GM23338 (cell line): ENCODE measurements around the gene WDCP. TPM values are rescaled to one million over a fixed set of nuclear protein-coding genes. Genes with fewer than 3 reads are reported as not detected.

Experiments used
- ATAC-seq: fragments of 200-7000 bp; cut with Tn5 transposase; 3 replicates; pipeline ENCODE4 v1.9.1; 2020
- DNase-seq: peaks from one replicate; pipeline ENCODE4 v3.0.0-alpha.2; 2015; ENCODE audit warnings: low spot score
- H2AFZ ChIP-seq: fragments of 200-600 bp; sonication (generic); 2 replicates; pipeline ENCODE4 v1.8.0; 2016; ENCODE audit warnings: antibody characterized with exemption, mild to moderate bottlenecking, moderate library complexity
- H3F3A ChIP-seq: fragments of 200-600 bp; sonication (generic); replicated peaks from 2 replicates; pipeline ENCODE4 v1.8.0; 2017; ENCODE audit warnings: antibody characterized with exemption, mixed run types, low read depth
- H3K27ac ChIP-seq: fragments of 200-600 bp; sonication (generic); 2 replicates; pipeline ENCODE4 v1.6.1; 2016; ENCODE audit warnings: low read depth
- H3K27me3 ChIP-seq: fragments of 200-600 bp; sonication (generic); 2 replicates; pipeline ENCODE4 v1.8.0; 2016; ENCODE audit warnings: mild to moderate bottlenecking, mixed run types, moderate library complexity; ENCODE audit not compliant: insufficient read depth
- H3K36me3 ChIP-seq: fragments of 200-600 bp; sonication (generic); 2 replicates; pipeline ENCODE4 v1.8.0; 2016; ENCODE audit warnings: mild to moderate bottlenecking; ENCODE audit not compliant: insufficient read depth
- H3K4me1 ChIP-seq: fragments of 200-600 bp; sonication (generic); 2 replicates; pipeline ENCODE4 v1.8.0; 2016; ENCODE audit warnings: mild to moderate bottlenecking, moderate library complexity; ENCODE audit not compliant: insufficient read depth
- H3K4me2 ChIP-seq: fragments of 200-600 bp; sonication (generic); 2 replicates; pipeline ENCODE4 v1.7.1; 2017; ENCODE audit warnings: mixed run types
- H3K4me3 ChIP-seq: fragments of 200-600 bp; sonication (generic); 2 replicates; pipeline ENCODE4 v1.6.1; 2016; ENCODE audit warnings: mixed run types
- H3K79me2 ChIP-seq: fragments of 200-600 bp; sonication (generic); replicated peaks from 2 replicates; pipeline ENCODE4 v1.8.0; 2017; ENCODE audit warnings: mild to moderate bottlenecking; ENCODE audit not compliant: insufficient read depth
- H3K9me2 ChIP-seq: fragments of 200-600 bp; sonication (generic); 2 replicates; pipeline ENCODE4 v1.8.0; 2017; ENCODE audit not compliant: insufficient read depth
- H4K20me1 ChIP-seq: fragments of 200-600 bp; sonication (generic); replicated peaks from 2 replicates; pipeline ENCODE4 v1.8.0; 2017; ENCODE audit warnings: mild to moderate bottlenecking; ENCODE audit not compliant: insufficient read depth
- H3K27ac Mint-ChIP-seq: 2 replicates; pipeline ENCODE4 v1.8.0; 2020; ENCODE audit warnings: inconsistent platforms, mild to moderate bottlenecking, moderate library complexity, mixed read lengths
- H3K27me3 Mint-ChIP-seq: 3 replicates; pipeline ENCODE4 v1.8.0; 2022; ENCODE audit warnings: low read depth, mild to moderate bottlenecking, moderate library complexity, mixed read lengths, inconsistent platforms; ENCODE audit not compliant: insufficient read depth, poor library complexity
- H3K36me3 Mint-ChIP-seq: 3 replicates; pipeline ENCODE4 v1.8.0; 2021; ENCODE audit warnings: low read depth, mild to moderate bottlenecking, inconsistent platforms, moderate library complexity, mixed read lengths
- H3K4me1 Mint-ChIP-seq: 3 replicates; pipeline ENCODE4 v1.8.0; 2020; ENCODE audit warnings: mild to moderate bottlenecking, inconsistent platforms, mixed read lengths
- H3K4me3 Mint-ChIP-seq: 3 replicates; pipeline ENCODE4 v1.8.0; 2021; ENCODE audit warnings: moderate library complexity, mild to moderate bottlenecking, inconsistent platforms, mixed read lengths
- H3K9me3 Mint-ChIP-seq: 3 replicates; pipeline ENCODE4 v1.8.0; 2020; ENCODE audit warnings: moderate library complexity, mild to moderate bottlenecking, inconsistent platforms, mixed read lengths
- CREB1 ChIP-seq: fragments of 250-450 bp; sonication (Bioruptor Pico); IDR thresholded peaks from 2 replicates; pipeline ENCODE4 v1.5.0; 2020; ENCODE audit warnings: low read depth, mild to moderate bottlenecking, moderate library complexity
- EZH2 ChIP-seq: fragments of 200-600 bp; sonication (generic); IDR thresholded peaks from one replicate; pipeline ENCODE4 v1.8.0; 2017; ENCODE audit warnings: antibody characterized with exemption, mild to moderate bottlenecking, low read depth; ENCODE audit not compliant: unreplicated experiment
- EZH2phosphoT487 ChIP-seq: fragments of 200-600 bp; sonication (generic); IDR thresholded peaks from one replicate; pipeline ENCODE4 v1.8.1; 2018; ENCODE audit warnings: antibody characterized with exemption; ENCODE audit not compliant: unreplicated experiment
- JUNB ChIP-seq: IDR thresholded peaks from one replicate; pipeline ENCODE4 v1.6.1; 2016; ENCODE audit warnings: antibody characterized with exemption; ENCODE audit not compliant: unreplicated experiment
- NANOG ChIP-seq: IDR thresholded peaks from 2 replicates; pipeline ENCODE4 v1.6.1; 2016; ENCODE audit warnings: antibody characterized with exemption, borderline replicate concordance
- POLR2AphosphoS5 ChIP-seq: IDR thresholded peaks from 2 replicates; pipeline ENCODE4 v1.6.1; 2016; ENCODE audit warnings: antibody characterized with exemption, low read depth
- STAT1 ChIP-seq: IDR thresholded peaks from one replicate; pipeline ENCODE4 v1.6.1; 2016; ENCODE audit warnings: antibody characterized with exemption; ENCODE audit not compliant: unreplicated experiment
- ZNF114 ChIP-seq: fragments of 250-450 bp; sonication (Bioruptor Pico); IDR thresholded peaks from 2 replicates; pipeline ENCODE4 v1.5.0; 2020; ENCODE audit warnings: mild to moderate bottlenecking, moderate library complexity
- ZNF331 ChIP-seq: fragments of 250-450 bp; sonication (Bioruptor Pico); IDR thresholded peaks from 2 replicates; pipeline ENCODE4 v1.5.0; 2020; ENCODE audit warnings: low read depth, mild to moderate bottlenecking, moderate library complexity
- polyA plus RNA-seq: library from polyadenylated mRNA; unstranded; fragments of >200 nt; fragmentation: Nextera tagmentation; extraction: Ambion mirVana; gene quantifications from 2 replicates; pipeline ENCODE4 v1.2.1, GENCODE V29; 2016
- total RNA-seq: library from RNA; depleted of rRNA; stranded (reverse); fragments of >200 nt; shearing (Covaris generic); gene quantifications from 2 replicates; pipeline ENCODE4 v1.2.3, GENCODE V29; 2014
- TF ChIP-seq, protein P1 (sequence below): fragments of 250-450 bp; sonication (Bioruptor Pico); IDR thresholded peaks from 2 replicates; pipeline ENCODE4 v1.5.0; 2020; ENCODE audit warnings: mild to moderate bottlenecking, moderate library complexity
- TF ChIP-seq, protein P2 (sequence below): IDR thresholded peaks from 2 replicates; pipeline ENCODE4 v1.6.1; 2016; ENCODE audit warnings: antibody characterized with exemption
- TF ChIP-seq, protein P3 (sequence below): IDR thresholded peaks from one replicate; pipeline ENCODE4 v1.6.1; 2018; ENCODE audit warnings: antibody characterized with exemption; ENCODE audit not compliant: unreplicated experiment
- TF ChIP-seq, protein P4 (sequence below), 2 experiments: fragments of 200-600 bp in 1 of 2; sonication (generic) in 1 of 2; conservative IDR thresholded peaks; 2 replicates each; pipeline versions ENCODE4 v1.5.1 to v1.6.1; 2016 to 2017; ENCODE audit warnings: antibody characterized with exemption in 2 of 2, low read depth in 2 of 2, mild to moderate bottlenecking in 2 of 2, moderate library complexity in 1 of 2

The WDCP gene
- total and polyA plus RNA-seq, 2 experiments from 2014 or later, result 10.5 to 28.6 TPM

DNA sequence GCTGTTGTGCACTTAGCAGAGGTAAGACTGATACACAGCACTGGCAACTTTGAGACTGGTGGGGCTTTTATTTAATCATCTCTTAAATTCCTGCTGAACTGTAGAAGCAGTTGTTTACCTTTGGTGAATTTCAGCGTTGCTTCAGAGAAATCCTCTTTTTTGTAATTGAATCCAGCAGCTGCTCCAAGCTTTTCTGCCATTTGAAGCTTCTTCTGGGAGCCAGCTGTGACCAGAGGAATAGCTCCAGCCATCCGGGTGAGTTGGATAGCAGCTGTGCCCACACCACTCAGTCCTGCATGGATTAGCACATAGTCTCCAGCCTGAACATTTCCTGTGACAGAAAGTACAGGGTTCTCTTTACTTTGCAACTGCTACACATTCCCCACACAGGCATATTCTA lies 33.5 kb upstream of the WDCP start:
- ATAC-seq (no peak), DNase-seq (no peak)
- H3K27me3 Mint-ChIP-seq, result peaks cover 11% of the 10 kb centered on the region
- peaks cover 28% of the 10 kb centered on the region for H3K4me1 Mint-ChIP-seq
- H3K36me3 ChIP-seq, result peaks cover 12% of the 10 kb centered on the region
- no peaks in the 10 kb centered on the region for H3K27me3 ChIP-seq
- peaks cover 26% of the 10 kb centered on the region for H3F3A ChIP-seq
- H3K9me3 Mint-ChIP-seq, result no peaks in the 10 kb centered on the region
- no peak overlapping the region for H3K27ac ChIP-seq
- no peak overlapping the region for H3K4me3 Mint-ChIP-seq
- H3K4me3 ChIP-seq, result no peak overlapping the region
- no peak overlapping the region for H2AFZ ChIP-seq
- no peak overlapping the region for H3K4me2 ChIP-seq
- TF ChIP-seq, protein P1, sequence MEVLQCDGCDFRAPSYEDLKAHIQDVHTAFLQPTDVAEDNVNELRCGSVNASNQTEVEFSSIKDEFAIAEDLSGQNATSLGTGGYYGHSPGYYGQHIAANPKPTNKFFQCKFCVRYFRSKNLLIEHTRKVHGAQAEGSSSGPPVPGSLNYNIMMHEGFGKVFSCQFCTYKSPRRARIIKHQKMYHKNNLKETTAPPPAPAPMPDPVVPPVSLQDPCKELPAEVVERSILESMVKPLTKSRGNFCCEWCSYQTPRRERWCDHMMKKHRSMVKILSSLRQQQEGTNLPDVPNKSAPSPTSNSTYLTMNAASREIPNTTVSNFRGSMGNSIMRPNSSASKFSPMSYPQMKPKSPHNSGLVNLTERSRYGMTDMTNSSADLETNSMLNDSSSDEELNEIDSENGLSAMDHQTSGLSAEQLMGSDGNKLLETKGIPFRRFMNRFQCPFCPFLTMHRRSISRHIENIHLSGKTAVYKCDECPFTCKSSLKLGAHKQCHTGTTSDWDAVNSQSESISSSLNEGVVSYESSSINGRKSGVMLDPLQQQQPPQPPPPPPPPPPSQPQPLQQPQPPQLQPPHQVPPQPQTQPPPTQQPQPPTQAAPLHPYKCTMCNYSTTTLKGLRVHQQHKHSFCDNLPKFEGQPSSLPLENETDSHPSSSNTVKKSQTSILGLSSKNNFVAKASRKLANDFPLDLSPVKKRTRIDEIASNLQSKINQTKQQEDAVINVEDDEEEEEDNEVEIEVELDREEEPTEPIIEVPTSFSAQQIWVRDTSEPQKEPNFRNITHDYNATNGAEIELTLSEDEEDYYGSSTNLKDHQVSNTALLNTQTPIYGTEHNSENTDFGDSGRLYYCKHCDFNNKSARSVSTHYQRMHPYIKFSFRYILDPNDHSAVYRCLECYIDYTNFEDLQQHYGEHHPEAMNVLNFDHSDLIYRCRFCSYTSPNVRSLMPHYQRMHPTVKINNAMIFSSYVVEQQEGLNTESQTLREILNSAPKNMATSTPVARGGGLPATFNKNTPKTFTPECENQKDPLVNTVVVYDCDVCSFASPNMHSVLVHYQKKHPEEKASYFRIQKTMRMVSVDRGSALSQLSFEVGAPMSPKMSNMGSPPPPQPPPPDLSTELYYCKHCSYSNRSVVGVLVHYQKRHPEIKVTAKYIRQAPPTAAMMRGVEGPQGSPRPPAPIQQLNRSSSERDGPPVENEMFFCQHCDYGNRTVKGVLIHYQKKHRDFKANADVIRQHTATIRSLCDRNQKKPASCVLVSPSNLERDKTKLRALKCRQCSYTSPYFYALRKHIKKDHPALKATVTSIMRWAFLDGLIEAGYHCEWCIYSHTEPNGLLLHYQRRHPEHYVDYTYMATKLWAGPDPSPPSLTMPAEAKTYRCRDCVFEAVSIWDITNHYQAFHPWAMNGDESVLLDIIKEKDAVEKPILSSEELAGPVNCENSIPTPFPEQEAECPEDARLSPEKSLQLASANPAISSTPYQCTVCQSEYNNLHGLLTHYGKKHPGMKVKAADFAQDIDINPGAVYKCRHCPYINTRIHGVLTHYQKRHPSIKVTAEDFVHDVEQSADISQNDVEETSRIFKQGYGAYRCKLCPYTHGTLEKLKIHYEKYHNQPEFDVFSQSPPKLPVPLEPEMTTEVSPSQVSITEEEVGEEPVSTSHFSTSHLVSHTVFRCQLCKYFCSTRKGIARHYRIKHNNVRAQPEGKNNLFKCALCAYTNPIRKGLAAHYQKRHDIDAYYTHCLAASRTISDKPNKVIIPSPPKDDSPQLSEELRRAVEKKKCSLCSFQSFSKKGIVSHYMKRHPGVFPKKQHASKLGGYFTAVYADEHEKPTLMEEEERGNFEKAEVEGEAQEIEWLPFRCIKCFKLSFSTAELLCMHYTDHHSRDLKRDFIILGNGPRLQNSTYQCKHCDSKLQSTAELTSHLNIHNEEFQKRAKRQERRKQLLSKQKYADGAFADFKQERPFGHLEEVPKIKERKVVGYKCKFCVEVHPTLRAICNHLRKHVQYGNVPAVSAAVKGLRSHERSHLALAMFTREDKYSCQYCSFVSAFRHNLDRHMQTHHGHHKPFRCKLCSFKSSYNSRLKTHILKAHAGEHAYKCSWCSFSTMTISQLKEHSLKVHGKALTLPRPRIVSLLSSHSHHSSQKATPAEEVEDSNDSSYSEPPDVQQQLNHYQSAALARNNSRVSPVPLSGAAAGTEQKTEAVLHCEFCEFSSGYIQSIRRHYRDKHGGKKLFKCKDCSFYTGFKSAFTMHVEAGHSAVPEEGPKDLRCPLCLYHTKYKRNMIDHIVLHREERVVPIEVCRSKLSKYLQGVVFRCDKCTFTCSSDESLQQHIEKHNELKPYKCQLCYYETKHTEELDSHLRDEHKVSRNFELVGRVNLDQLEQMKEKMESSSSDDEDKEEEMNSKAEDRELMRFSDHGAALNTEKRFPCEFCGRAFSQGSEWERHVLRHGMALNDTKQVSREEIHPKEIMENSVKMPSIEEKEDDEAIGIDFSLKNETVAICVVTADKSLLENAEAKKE, result no peak
- TF ChIP-seq STAT1 (no peak), EZH2 (no peak), ZNF114 (no peak), JUNB (no peak), POLR2AphosphoS5 (no peak), ZNF331 (CRISPR knock-in tag) (no peak), EZH2phosphoT487 (no peak), CREB1 (no peak), NANOG (no peak)
- TF ChIP-seq, protein P2, sequence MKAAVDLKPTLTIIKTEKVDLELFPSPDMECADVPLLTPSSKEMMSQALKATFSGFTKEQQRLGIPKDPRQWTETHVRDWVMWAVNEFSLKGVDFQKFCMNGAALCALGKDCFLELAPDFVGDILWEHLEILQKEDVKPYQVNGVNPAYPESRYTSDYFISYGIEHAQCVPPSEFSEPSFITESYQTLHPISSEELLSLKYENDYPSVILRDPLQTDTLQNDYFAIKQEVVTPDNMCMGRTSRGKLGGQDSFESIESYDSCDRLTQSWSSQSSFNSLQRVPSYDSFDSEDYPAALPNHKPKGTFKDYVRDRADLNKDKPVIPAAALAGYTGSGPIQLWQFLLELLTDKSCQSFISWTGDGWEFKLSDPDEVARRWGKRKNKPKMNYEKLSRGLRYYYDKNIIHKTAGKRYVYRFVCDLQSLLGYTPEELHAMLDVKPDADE, result no peak
- TF ChIP-seq, protein P3, sequence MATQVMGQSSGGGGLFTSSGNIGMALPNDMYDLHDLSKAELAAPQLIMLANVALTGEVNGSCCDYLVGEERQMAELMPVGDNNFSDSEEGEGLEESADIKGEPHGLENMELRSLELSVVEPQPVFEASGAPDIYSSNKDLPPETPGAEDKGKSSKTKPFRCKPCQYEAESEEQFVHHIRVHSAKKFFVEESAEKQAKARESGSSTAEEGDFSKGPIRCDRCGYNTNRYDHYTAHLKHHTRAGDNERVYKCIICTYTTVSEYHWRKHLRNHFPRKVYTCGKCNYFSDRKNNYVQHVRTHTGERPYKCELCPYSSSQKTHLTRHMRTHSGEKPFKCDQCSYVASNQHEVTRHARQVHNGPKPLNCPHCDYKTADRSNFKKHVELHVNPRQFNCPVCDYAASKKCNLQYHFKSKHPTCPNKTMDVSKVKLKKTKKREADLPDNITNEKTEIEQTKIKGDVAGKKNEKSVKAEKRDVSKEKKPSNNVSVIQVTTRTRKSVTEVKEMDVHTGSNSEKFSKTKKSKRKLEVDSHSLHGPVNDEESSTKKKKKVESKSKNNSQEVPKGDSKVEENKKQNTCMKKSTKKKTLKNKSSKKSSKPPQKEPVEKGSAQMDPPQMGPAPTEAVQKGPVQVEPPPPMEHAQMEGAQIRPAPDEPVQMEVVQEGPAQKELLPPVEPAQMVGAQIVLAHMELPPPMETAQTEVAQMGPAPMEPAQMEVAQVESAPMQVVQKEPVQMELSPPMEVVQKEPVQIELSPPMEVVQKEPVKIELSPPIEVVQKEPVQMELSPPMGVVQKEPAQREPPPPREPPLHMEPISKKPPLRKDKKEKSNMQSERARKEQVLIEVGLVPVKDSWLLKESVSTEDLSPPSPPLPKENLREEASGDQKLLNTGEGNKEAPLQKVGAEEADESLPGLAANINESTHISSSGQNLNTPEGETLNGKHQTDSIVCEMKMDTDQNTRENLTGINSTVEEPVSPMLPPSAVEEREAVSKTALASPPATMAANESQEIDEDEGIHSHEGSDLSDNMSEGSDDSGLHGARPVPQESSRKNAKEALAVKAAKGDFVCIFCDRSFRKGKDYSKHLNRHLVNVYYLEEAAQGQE, result no peak
- TF ChIP-seq, protein P4, sequence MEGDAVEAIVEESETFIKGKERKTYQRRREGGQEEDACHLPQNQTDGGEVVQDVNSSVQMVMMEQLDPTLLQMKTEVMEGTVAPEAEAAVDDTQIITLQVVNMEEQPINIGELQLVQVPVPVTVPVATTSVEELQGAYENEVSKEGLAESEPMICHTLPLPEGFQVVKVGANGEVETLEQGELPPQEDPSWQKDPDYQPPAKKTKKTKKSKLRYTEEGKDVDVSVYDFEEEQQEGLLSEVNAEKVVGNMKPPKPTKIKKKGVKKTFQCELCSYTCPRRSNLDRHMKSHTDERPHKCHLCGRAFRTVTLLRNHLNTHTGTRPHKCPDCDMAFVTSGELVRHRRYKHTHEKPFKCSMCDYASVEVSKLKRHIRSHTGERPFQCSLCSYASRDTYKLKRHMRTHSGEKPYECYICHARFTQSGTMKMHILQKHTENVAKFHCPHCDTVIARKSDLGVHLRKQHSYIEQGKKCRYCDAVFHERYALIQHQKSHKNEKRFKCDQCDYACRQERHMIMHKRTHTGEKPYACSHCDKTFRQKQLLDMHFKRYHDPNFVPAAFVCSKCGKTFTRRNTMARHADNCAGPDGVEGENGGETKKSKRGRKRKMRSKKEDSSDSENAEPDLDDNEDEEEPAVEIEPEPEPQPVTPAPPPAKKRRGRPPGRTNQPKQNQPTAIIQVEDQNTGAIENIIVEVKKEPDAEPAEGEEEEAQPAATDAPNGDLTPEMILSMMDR (conservative IDR thresholded peaks at IDR 0.05; ENCODE audit: low read depth in 2 of 2), result no peak
- H3K27ac Mint-ChIP-seq, result no peak overlapping the region
- peaks cover 6% of the 10 kb centered on the region for H3K79me2 ChIP-seq
- peaks cover 53% of the 10 kb centered on the region for H3K36me3 Mint-ChIP-seq
- no peaks in the 10 kb centered on the region for H4K20me1 ChIP-seq
- no peaks in the 10 kb centered on the region for H3K9me2 ChIP-seq
- H3K4me1 ChIP-seq, result peaks cover 22% of the 10 kb centered on the region
